HG03575 (cell line): Measurements from ENCODE around the gene CACNA2D2.

Experiments used
- ATAC-seq: cut with Tn5 transposase; IDR thresholded peaks from one replicate; pipeline ENCODE4 v1.9.1; 2021; ENCODE audit not compliant: unreplicated experiment, insufficient number of reproducible peaks, low FRiP score; ENCODE audit errors: extremely low read depth

CACNA2D2 gene

DNA sequence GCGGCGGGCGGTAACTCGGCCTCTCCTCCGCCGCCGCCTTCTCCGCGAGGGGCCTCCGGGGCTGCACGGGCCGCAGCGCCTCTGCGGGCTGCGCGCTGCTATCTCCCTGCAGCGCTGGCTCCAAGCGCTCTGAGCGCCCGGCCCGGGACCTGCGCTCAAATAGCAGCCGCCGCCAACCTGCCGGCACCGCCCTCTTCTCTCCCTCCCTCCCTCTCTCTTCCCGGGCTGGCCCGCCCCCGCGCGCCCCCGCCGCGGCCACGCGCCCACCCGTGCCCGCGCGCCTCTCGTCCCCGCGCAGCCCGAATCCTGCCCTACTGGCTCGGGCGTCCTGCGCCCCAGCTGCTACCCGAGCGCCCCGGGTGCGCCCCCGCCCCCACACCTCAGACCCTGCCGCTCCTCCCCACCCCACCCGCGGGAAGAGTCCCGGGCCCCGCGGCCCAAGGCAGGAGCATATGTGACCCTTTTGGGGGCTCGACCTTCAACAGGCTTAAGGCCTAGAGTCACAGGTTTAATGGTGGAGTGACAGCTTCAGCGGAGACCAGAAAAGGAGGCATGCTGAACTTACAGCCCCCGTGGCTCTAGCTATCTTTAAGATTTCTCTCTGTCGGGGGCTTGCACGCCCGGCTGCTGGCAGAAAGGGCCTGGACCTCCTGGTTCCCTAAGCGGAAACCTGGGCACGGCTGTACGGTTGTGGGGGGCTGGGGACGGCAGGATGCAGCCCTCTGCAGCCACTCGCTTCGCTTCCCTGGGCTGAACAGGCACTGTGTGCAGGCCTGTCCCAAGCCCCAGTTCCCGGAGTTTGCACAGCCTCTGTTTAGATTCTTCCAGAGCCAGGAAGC is at the start of gene CACNA2D2:
Gene CACNA2D2, minus strand, starts transcription at position 131 of the 839 bp plus-strand sequence. CDS start 211 bp downstream, outside the sequence.
- ATAC-seq = no peak

DNA sequence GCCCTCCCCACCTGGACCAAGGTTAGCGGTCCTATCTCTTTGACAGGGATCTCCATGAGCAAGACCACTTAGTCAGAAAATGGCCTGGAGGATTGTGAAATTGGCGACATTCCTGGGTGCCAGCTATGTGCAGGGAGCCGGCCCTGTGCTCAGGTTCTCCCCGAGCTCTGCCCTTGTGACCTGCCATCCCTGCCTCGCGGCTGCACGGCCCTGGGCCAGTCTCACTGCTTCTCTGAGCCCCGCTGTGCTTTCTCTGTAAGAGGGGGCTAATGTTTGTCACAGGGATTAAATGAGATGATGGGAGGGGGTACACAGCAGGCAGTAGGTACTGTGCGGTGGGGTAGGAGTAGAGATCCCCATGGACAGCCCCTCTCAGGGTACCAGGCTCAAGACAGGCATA is 49.2 kb upstream of the CACNA2D2 start:
- no peak for ATAC-seq

DNA sequence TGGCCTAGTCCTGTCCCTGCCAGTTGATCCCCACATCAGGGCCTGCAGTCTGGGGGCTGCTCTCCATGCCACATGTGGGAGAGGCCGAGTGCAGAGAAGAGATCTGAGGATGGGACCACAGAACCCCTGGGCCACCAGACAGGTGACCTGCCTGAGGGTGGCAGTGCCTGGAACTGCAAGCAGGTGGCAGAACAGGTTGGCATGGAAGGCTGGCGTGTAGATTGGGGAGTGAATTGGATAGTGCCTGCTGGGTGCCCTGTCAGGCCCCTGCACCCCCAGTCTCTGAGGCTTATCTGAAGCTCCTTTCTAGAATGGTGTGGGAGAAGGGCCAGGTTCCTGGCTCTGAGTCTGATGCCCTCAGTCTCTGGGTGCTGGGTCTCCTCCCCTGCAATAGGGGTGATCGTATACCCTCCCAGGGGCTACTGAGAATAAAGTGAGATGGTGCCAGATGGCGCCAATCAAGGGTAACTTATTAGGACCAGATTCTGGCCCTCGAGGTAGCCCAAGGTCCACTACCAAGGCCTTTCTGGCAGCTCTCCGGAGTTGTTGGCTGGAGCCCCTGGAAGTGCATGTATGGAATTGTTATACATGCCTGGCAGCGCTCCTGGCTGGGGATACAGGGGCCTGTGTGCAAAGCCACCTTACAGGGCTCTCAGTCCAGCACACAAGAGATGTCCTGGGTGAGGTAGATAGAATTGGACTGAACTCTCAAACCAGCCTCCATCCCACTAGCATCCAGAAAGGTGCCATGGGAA is 48.4 kb upstream of the CACNA2D2 start:
- ATAC-seq = no peak

DNA sequence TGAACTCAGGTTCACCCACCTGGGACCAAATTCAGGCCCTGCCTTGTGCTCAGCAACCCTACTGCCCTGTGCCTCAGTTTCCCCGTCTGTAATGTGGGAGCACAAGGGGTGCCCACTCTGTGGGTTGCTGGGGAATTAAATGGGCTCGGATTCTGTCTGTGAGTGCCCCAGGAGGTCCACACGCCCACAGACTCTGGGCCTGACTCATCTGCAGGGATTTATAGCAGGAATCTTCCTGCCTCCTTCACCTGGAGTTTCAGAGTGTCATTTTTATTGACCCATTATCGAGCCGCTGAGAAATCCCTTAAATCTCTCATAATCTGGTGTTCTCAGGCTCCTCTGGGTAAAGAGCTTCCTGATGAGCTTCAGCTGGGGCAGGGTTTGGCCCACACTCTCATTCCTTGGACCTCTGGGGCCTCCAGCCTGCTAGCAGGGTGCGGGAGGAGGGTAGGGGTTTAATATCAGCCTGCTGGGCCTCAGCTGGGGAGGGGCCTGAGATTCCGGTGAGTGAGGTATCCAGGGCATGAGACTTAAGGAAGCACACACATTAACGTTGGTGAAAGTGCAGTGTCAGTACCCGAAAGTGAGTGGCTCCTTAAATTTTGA is 47.7 kb upstream of the CACNA2D2 start:
- ATAC-seq = no peak

DNA sequence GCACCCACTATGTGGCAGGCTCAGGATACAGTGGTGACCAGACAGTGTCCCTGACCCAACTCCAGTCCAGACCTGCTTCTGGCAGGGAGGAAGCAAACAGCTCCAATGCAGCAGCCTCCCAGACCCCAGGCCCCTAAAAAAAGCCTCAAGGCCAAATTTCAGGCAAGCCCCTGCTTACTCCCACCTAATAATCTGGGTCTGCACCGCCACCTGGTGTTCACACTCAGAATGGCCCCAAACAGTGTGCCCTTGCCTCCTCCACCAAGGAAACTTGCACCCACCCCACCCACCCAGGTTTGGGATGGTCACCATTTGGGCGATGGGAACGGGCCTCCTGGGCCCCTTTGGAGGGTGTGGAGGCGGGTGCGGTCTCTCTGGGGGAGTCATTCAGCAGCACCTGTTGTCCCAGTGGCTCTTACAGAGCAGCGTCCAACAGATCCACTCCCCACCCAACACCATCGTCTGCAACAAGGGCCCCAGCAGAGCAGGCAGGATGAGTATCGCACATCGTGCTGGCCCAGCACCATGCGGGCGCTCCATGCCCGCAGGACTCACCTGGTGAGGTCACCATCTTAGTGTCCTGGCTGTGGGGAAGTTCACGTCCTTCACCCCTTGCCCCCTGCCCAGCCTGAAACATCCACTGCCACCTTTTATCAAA is 46.8 kb upstream of the CACNA2D2 start:
- ATAC-seq = no peak

DNA sequence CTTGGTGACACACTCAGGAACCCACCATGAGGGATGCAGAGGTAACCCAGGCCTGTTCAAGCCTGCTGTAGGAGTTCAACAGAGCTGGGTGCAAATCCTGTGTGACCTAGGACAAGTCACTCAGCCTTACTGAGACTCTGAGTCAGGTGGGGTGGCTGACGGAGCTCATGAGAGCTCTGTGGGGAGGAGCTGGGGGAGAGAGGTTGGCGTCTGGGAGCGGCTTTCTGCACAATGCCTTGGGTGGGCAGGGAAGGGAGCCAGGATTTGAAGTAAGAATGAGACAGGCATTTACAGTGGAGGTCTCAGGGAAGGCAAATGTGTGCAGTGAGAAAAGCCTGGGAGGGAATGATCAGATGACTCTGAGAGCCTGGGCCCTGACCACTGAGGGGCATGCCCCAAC is 45.8 kb upstream of the CACNA2D2 start:
- ATAC-seq = no peak

DNA sequence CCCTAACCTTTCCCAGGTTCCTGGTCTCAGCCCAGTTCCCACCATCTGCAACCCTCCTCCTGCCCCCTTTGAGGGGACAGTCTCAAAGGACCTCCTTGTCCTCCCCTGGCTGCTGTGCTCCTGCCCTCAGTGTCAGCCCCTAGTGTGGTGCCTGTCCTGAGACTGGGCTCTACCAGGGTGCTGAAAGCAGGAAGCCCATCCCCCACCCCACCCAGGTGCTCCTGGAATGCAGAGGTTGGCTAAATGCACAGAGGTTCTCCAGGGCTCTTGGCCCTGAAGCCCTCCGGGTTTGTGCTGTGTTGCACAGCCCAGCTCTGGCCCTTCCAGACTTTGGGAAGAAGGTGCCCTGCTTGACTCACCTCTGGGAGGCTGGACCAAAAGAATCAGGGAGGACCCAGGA is 42.3 kb upstream of the CACNA2D2 start:
- no peak for ATAC-seq

DNA sequence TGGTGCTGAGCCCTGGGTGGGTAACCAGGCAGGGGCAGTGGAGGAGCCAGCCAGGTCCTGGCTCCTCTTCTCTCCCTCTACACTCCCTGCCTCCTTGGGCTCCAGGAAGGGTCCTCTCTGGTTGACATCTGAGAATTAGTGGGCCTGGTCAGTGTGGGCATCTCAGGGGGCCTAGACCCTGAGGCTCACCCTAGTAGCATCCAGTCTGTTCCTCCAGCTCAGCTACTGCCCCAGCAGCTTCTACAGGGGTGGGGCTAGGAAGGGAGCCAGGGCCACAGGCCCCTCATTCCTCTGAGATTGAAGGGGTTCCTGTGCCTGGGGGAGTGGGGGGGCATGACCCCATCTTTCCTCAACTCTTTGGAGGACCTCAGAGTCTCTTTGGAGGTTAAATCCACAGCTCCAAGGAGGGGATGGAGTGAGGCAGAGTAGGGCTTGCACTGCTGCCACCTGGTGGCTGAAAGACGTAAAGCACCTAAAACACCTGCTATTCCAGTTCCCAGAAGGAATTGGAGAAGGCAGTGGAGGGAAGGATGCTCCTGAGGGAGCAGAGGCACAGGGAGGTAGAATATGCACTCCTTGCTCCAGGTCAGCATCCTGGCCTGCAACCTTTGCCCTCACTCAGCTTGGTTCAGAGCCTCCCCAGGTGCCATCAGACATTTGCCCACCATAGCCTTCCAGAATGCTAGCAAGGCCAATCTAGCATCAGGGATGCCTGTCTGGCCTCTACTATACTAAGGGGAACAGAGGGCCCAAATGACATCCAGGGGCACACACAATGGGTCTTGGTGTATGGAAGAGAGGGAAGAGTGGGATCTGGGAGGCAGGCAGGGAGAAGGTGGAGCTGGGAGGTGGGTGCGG is 39.0 kb upstream of the CACNA2D2 start:
- ATAC-seq = no peak

DNA sequence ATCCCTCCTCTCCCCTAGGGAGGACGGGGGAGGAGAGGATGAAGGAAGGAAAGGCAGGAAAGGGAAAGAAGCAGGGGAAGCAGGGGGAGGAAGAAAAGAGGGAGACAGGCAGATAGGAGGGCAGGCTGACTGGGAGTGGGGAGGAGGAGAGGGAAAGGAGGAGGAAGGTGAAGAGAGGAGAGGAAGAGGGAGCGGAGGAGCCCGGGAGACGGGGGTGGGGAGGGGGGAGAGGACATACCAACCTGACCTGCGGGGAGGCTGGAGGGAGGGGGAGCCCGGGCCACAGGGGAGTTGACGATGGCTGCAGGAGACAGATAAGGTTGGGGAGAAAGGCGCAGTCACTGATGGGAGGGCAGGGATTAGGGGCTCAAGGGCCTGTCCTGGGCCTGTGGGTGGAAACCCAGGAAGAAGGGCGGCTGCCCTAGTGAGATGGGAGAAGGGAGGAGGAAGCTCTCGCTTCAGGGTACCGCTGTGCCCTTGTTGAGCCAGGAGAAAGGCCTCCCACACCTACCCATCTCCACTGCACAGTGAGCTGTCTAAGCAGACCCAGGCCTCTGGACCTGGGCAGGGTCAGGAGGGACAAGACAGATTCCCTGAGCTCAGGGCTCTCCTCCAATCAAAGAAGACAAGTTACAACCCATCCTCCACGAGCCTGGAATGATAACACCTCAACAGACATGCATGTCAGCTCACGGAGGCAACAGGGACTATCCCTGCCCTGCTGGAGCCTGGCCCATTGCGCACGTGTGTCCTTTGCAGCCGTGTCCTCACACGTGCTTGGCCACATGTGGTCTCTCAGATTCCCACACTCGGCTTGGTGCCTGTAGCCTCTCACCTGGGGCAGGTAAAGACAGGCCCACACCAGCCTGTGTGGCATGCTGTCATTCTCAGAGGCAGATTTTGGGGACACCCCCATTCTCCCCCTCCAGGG is 36.2 kb upstream of the CACNA2D2 start:
- no peak for ATAC-seq

DNA sequence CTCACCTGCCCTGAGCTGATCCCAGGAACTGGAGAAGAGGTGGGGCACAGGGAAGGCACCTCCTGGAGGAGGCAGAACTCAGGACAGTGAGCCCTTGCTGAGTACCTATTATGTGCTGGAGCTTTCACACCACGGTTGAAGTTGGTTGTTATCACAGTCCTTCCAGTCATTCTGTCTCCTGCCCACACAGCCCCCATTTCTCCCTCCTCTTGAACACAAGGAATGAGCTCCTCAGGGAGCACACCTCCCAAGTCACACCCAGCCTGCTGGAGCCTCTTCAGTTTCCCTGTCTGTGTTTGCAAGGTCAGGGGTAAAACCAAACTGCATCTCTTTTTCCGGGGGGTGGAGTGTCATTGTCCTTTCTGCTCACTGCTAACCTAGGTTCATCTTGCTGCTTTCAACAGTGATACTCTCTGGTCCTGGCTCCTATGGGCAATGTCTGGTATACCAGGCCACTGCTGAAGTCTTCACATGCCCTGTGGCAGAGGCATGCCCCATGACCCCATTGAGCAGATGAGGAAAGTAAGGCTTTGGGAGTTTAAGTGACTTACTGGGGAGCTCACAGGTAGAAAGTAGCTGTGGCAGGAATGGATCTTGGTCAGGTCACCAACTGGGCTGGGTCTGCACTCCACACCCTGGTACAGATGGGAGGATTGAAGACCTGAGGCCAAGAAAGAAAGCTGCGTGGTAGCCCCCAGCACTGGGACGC is 34.1 kb upstream of the CACNA2D2 start:
- no peak for ATAC-seq

DNA sequence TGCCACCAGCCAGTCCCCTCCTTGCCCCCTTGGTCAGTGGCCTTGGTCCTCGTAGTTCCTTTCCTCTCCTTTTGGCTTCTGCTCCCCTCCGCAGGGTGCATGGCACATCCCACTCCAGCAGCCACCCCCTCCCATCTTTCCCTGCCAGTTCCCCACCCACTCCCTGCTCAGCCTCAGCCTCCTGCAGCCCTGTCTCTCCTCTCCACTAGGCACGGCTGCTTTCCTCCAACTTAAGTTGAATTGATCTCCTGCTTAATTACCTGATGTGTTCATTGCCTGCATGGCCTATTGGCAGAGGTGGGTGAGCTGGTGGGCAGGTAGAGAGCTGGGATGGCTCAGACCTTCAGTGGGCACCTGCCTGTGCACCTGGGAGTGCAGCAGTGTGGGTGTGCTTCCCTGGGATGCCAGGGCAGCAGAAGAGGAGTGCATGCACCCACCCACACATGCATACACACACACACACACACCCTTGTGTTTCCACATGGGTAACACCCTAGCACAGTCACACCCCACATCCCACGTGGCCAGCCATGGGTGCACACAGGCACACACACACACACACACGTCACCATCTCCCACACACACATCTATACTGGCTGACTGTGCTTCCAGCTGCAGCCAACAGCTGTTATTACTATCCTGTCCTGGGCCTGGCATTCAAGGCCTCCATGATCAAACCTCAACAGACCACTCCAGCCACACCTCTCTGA is 33.2 kb upstream of the CACNA2D2 start:
- ATAC-seq = no peak

DNA sequence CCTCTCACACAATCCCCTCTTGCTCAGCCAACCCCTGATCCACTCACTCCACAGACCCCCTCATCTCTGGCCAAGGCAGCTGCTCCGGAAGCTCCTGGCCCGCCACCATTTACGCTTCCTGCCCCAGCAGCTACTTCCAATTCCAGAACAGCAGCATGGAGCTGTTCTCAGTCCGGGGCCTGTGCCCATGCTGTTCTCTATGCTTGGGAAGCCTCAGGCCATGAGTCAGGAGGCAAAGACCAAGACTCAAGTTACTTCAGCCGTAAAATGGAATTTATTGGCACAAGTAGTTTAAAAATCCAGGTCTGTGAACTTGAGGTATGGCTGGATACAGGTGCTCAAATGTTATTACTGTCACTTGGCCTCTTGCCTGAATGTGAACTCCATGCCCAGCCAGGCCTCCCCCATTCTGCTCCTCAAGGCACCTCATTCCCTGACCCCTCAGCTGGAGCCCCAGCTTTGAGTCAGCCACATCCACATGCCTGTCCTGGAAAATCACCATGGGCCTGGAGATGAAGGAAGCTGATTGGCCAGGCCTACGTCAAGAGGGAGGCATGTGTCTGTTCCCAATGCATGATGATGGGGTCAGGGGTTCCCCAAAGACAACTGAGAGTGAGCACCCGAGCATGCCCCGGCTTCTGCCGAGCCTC is 31.4 kb upstream of the CACNA2D2 start:
- no peak for ATAC-seq

DNA sequence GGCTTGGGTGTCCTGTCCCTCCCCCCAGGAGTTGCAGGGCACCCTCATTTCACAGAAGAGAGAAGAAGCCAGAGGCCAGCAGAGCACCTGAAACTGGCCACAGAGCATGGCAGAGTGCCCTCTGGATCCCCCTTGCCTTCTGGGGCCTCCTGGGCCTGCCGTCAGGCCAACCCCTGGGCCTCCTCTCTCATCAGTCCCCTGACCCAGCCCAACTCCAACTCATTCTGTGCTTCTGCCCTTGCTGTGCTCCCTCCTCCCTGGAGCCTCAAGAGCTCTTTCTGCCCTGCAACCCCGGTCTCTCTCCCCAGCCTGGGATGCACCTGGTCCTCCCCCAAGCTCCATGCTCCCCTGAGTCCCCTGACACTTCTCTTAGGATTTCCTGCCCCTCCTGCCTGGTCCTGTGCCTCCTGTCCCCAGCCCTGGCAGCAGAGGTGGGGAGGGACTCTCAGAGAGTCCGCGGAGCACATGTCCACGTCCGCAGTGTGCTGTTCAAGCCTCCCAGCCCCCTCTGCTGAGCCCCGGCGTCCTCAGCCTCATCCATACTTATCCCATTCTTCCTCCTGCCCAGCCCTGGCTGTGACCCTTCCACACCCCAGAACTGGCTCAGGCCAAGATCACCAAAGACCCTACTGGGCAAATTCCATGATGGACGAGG is 30.5 kb upstream of the CACNA2D2 start:
- no peak for ATAC-seq

DNA sequence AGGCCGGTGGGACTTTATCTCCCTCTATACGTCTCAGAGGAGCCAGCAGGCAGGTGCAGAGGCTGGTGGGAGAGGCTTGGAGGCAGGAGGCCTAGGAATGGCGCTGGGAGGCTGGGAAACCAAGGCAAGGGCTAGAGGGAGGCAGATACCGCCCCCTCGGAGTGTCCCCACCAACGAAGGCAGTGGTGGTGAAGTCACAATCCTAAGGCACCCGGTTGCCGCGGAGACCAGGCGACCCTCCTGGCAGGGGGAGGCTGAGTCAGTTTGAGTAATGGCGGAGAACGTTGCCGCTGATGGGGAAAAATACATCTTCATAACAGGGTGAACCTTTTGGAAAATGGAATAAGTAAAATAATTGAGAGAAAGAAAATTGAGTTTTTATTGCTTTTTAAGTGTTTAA is 29.9 kb upstream of the CACNA2D2 start:
- ATAC-seq = no peak

DNA sequence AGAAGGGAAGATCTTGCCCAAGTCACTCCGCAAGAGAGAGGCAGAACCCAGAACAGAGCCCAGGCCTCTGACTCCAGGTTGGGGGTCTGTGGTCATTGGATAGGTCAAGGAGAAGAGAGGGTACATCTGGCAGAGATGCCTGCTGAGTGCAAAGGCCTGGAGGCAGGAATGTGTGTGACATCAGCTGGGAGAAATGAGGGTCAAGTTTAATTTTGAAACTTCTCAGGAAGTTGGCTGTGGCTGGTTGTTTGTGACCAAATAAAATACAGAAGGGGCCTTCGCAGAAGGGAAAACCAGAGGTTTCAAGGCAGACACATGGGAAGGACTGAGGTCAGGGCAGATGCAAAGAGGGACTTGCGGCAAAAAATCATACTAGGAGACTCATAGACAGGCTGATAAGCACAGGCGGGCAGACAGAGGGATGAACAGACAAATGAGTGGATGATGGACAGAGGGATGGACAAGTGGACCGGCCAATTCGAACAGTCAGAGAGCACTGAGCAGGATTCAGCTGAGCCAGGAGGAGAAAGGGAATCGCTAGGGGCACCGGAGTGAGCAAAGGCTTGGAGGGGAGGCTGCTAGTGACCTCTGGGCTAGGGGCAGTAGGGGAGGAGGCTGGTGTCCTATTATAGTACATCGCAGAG is 28.8 kb upstream of the CACNA2D2 start:
- ATAC-seq = no peak
